Keratinocyte (primary cell): ENCODE measurements around the gene CIROP. TPM values are rescaled to one million over a fixed set of nuclear protein-coding genes. Genes with fewer than 3 reads are reported as not detected.

Source experiments
- DNase-seq: peaks from one replicate; pipeline ENCODE4 v3.0.0-alpha.2; 2011; ENCODE audit warnings: low read depth, missing footprints, low spot score
- FAIRE-seq: peaks from 2 replicates; lab custom pipeline; 2011; peaks lifted over from hg19 to GRCh38; lab: Jason Lieb, UNC
- H2AFZ ChIP-seq: 2 replicates; pipeline ENCODE4 v1.6.0; 2012; ENCODE audit warnings: low read length, control low read depth, inconsistent platforms; ENCODE audit not compliant: control insufficient read depth
- H3K27ac ChIP-seq: 2 replicates; pipeline ENCODE4 v1.5.1; 2011; ENCODE audit warnings: low read length; ENCODE audit not compliant: control insufficient read depth, insufficient read depth
- H3K27me3 ChIP-seq: 3 replicates; pipeline ENCODE4 v1.6.0; 2011; ENCODE audit warnings: low read length; ENCODE audit not compliant: control insufficient read depth, insufficient read depth; ENCODE audit errors: extremely low read depth
- H3K36me3 ChIP-seq, 2 experiments: 2 replicates in 1 of 2; 3 replicates in 1 of 2; pipeline ENCODE4 v1.5.1; 2011; ENCODE audit warnings: low read length in 2 of 2, mild to moderate bottlenecking in 1 of 2; ENCODE audit not compliant: control insufficient read depth in 2 of 2, insufficient read depth in 2 of 2; ENCODE audit errors: extremely low read depth in 1 of 2
- H3K4me1 ChIP-seq: 3 replicates; pipeline ENCODE4 v1.5.1; 2011; ENCODE audit warnings: low read length; ENCODE audit not compliant: control insufficient read depth, insufficient read depth; ENCODE audit errors: extremely low read depth
- H3K4me2 ChIP-seq: 3 replicates; pipeline ENCODE4 v1.6.0; 2011; ENCODE audit warnings: low read depth, low read length; ENCODE audit not compliant: control insufficient read depth, insufficient read depth; ENCODE audit errors: extremely low read depth
- H3K4me3 ChIP-seq, 3 experiments: fragments of 200-600 bp in 1 of 3; sonication (generic) in 1 of 3; 2 replicates in 2 of 3; 3 replicates in 1 of 3; pipeline ENCODE4 v1.5.1; 2011 to 2016; ENCODE audit warnings: low read length in 3 of 3, mild to moderate bottlenecking in 3 of 3, control low read depth in 2 of 3, inconsistent platforms in 1 of 3, low read depth in 1 of 3, mixed read lengths in 1 of 3, mixed run types in 1 of 3, moderate library complexity in 1 of 3; ENCODE audit not compliant: control insufficient read depth in 2 of 3, insufficient read depth in 2 of 3; ENCODE audit errors: extremely low read depth in 1 of 3
- H3K79me2 ChIP-seq: 2 replicates; pipeline ENCODE4 v1.6.0; 2012; ENCODE audit warnings: low read length; ENCODE audit not compliant: control insufficient read depth, insufficient read depth
- H3K9ac ChIP-seq: 3 replicates; pipeline ENCODE4 v1.6.0; 2011; ENCODE audit warnings: low read length; ENCODE audit not compliant: control insufficient read depth, insufficient read depth; ENCODE audit errors: extremely low read depth
- H3K9me1 ChIP-seq: 3 replicates; pipeline ENCODE4 v1.6.0; 2011; ENCODE audit warnings: low read length; ENCODE audit not compliant: control insufficient read depth, insufficient read depth; ENCODE audit errors: extremely low read depth
- H3K9me3 ChIP-seq: 2 replicates; pipeline ENCODE4 v1.5.1; 2012; ENCODE audit warnings: low read depth, low read length; ENCODE audit not compliant: control insufficient read depth
- H4K20me1 ChIP-seq: 3 replicates; pipeline ENCODE4 v1.6.0; 2011; ENCODE audit warnings: low read length; ENCODE audit not compliant: control insufficient read depth, insufficient read depth; ENCODE audit errors: extremely low read depth
- CTCF ChIP-seq, 3 experiments: IDR thresholded peaks in 1 of 3; conservative IDR thresholded peaks in 1 of 3; optimal IDR thresholded peaks in 1 of 3; 2 replicates in 2 of 3; 3 replicates in 1 of 3; pipeline versions ENCODE3 to v1.5.1; 2011; ENCODE audit warnings: low read length in 3 of 3, mild to moderate bottlenecking in 3 of 3, moderate library complexity in 2 of 3, control low read depth in 1 of 3, inconsistent platforms in 1 of 3; ENCODE audit not compliant: insufficient read depth in 2 of 3; ENCODE audit errors: extremely low read depth in 1 of 3
- EZH2 ChIP-seq: IDR thresholded peaks from one replicate; pipeline ENCODE4 v1.6.1; 2012; ENCODE audit warnings: inconsistent platforms, mild to moderate bottlenecking, low read length, moderate library complexity
- dilution Hi-C: fragments of 300-500 bp; cut with MboI; formaldehyde crosslinking; loops from one replicate; pipeline ENCODE4 v1.7.0; 2020; ENCODE audit warnings: low sequenced_read_pairs; ENCODE audit not compliant: extremely low pct_ligation_motif_present
- polyA plus RNA-seq, 5 experiments: library from polyadenylated mRNA; depleted of rRNA in 3 of 5; stranded (reverse) in 3 of 5; stranded (forward) in 1 of 5; unstranded in 1 of 5; fragments of >200 nt; gene quantifications; 1 replicate in 1 of 5; 2 replicates in 3 of 5; 3 replicates in 1 of 5; pipeline versions ENCODE4 v1.2.1 to v1.2.3, GENCODE V29; 2011 to 2012; ENCODE audit warnings: missing spikeins in 2 of 5, low read depth in 1 of 5, low replicate concordance in 1 of 5

The CIROP gene
- polyA plus RNA-seq, 1 donor (not counting 4 experiments of a cell fraction or from before 2014, with no cell fraction given), result not detected

GRCh38 chr14:23085458-23085857, 19.3 kb downstream of the CIROP start:
- Histone ChIP-seq H3K9ac (no peak overlapping the region), H3K27ac (no peak overlapping the region), H3K79me2 (peaks cover 24% of the 10 kb centered on the region), H3K4me1 (no peaks in the 10 kb centered on the region), H3K9me1 (no peaks in the 10 kb centered on the region), H3K36me3 (peaks cover 22 to 61% of the 10 kb centered on the region in 2 experiments), H2AFZ (no peak overlapping the region), H3K27me3 (no peaks in the 10 kb centered on the region), H4K20me1 (no peaks in the 10 kb centered on the region), H3K9me3 (no peaks in the 10 kb centered on the region), H3K4me3 (no peak overlapping the region), H3K4me2 (no peak overlapping the region)
- dilution Hi-C loops, result no loop called here
- no peak for DNase-seq
- no peak for FAIRE-seq
- TF ChIP-seq EZH2 (no peak), CTCF (optimal IDR thresholded peaks at IDR 0.05 in 1 of 3, IDR thresholded peaks at IDR 0.05 in 1 of 3, conservative IDR thresholded peaks at IDR 0.05 in 1 of 3; ENCODE audit: extremely low read depth in 1 of 3, insufficient read depth in 2 of 3, low read length in 3 of 3) (no peak)

- H3K27ac ChIP-seq, result no peak overlapping the region
These were observed 24.3 kb downstream of the CIROP start for GRCh38 chr14:23080474-23080873.

More at GRCh38 chr14:23080474-23080873, 24.3 kb downstream of the CIROP start:
- Histone ChIP-seq H2AFZ (no peak overlapping the region), H3K9me1 (no peaks in the 10 kb centered on the region), H4K20me1 (no peaks in the 10 kb centered on the region), H3K9ac (no peak overlapping the region), H3K36me3 (peaks cover 21 to 60% of the 10 kb centered on the region in 2 experiments), H3K4me2 (no peak overlapping the region), H3K4me3 (no peak overlapping the region), H3K79me2 (peaks cover 4% of the 10 kb centered on the region), H3K4me1 (peaks cover 15% of the 10 kb centered on the region), H3K9me3 (no peaks in the 10 kb centered on the region), H3K27me3 (no peaks in the 10 kb centered on the region)
- DNase-seq (no peak), FAIRE-seq (no peak)
- TF ChIP-seq EZH2 (no peak), CTCF (optimal IDR thresholded peaks at IDR 0.05 in 1 of 3, IDR thresholded peaks at IDR 0.05 in 1 of 3, conservative IDR thresholded peaks at IDR 0.05 in 1 of 3; ENCODE audit: extremely low read depth in 1 of 3, insufficient read depth in 2 of 3, low read length in 3 of 3) (no peak)
- dilution Hi-C loops, result no loop called here
